DOHH2 (cell line): ENCODE data around the gene CAMKMT.

ENCODE experiments used
- H3F3A ChIP-seq: fragments of 200-600 bp; sonication (generic), shearing (Covaris generic); 2 replicates; pipeline ENCODE4 v1.6.0; 2016; ENCODE audit warnings: antibody characterized with exemption, mild to moderate bottlenecking; ENCODE audit not compliant: control insufficient read depth, insufficient read depth
- H3K27ac ChIP-seq: fragments of 200-600 bp; sonication (generic); 2 replicates; pipeline ENCODE4 v1.5.1; 2014; ENCODE audit warnings: low read depth, mild to moderate bottlenecking, low read length, moderate library complexity
- H3K27me3 ChIP-seq: fragments of 200-600 bp; sonication (generic); 2 replicates; pipeline ENCODE4 v1.6.1; 2014; ENCODE audit warnings: mild to moderate bottlenecking, low read length, mixed read lengths; ENCODE audit not compliant: control insufficient read depth
- H3K36me3 ChIP-seq: fragments of 200-600 bp; sonication (generic); 2 replicates; pipeline ENCODE4 v1.6.1; 2014; ENCODE audit warnings: mild to moderate bottlenecking, low read length, moderate library complexity, mixed read lengths; ENCODE audit not compliant: control insufficient read depth
- H3K4me1 ChIP-seq: fragments of 200-600 bp; sonication (generic); 2 replicates; pipeline ENCODE4 v1.6.1; 2014; ENCODE audit warnings: mild to moderate bottlenecking, low read length, mixed read lengths; ENCODE audit not compliant: control insufficient read depth
- H3K4me2 ChIP-seq: fragments of 200-600 bp; sonication (generic); 2 replicates; pipeline ENCODE4 v1.6.0; 2014; ENCODE audit warnings: mild to moderate bottlenecking, low read length, moderate library complexity
- H3K4me3 ChIP-seq: fragments of 200-600 bp; sonication (generic); 2 replicates; pipeline ENCODE4 v1.5.1; 2014; ENCODE audit warnings: mild to moderate bottlenecking, low read length, mixed read lengths
- H3K79me2 ChIP-seq: fragments of 200-600 bp; sonication (generic); 2 replicates; pipeline ENCODE4 v1.6.1; 2014; ENCODE audit warnings: mild to moderate bottlenecking, low read length, mixed read lengths; ENCODE audit not compliant: control insufficient read depth
- H3K9me2 ChIP-seq: fragments of 200-600 bp; sonication (generic); replicated peaks from 2 replicates; pipeline ENCODE4 v1.6.1; 2014; ENCODE audit warnings: mild to moderate bottlenecking, low read length, mixed read lengths; ENCODE audit not compliant: control insufficient read depth
- H3K9me3 ChIP-seq: fragments of 200-600 bp; sonication (generic); 2 replicates; pipeline ENCODE4 v1.6.1; 2014; ENCODE audit warnings: antibody characterized with exemption, low read length, mixed read lengths; ENCODE audit not compliant: control insufficient read depth, insufficient read depth
- H4K20me1 ChIP-seq: fragments of 200-600 bp; sonication (generic); 2 replicates; pipeline ENCODE4 v1.6.0; 2014; ENCODE audit warnings: low read depth, mild to moderate bottlenecking, antibody characterized with exemption, low read length, moderate library complexity; ENCODE audit not compliant: control insufficient read depth, insufficient read depth
- EZH2phosphoT487 ChIP-seq: fragments of 200-600 bp; sonication (generic); IDR thresholded peaks from 2 replicates; pipeline ENCODE4 v1.6.1; 2017; ENCODE audit warnings: borderline replicate concordance, mild to moderate bottlenecking, antibody characterized with exemption, low read length, moderate library complexity, mixed read lengths
- TF ChIP-seq, protein P1 (sequence below): fragments of 200-600 bp; sonication (generic); IDR thresholded peaks from one replicate; pipeline ENCODE4 v1.5.1; 2014; ENCODE audit warnings: antibody characterized with exemption, mild to moderate bottlenecking, low read depth, low read length; ENCODE audit not compliant: poor library complexity, severe bottlenecking

Gene CAMKMT

DNA sequence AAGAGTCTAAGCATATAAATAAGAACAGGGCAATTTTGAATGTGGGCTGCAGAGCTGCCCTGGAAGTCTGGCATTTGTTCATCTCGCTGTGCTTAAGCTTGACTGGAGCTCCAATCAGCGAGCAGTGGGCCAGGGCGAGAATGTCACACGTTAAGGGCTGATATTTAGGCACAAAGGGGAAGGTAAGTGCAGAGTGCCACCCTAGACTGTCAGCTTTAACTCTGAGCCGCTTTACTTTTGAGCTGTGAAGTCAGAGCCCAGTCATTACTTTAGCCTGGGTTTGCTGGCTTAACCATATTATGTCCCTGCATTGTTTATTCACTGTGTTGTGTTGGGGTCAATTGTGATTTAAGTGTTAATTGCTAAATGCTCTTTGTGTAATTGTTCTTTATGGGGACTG lies 343.6 kb downstream of the CAMKMT start:
- H3K36me3 ChIP-seq, result no peaks in the 10 kb centered on the region
- no peaks in the 10 kb centered on the region for H4K20me1 ChIP-seq
- H3F3A ChIP-seq, result peaks cover 10% of the 10 kb centered on the region; the same call in 1 of the 2 replicates
- no peak overlapping the region for H3K4me2 ChIP-seq
- no peaks in the 10 kb centered on the region for H3K79me2 ChIP-seq
- no peaks in the 10 kb centered on the region for H3K27me3 ChIP-seq
- no peak for TF ChIP-seq EZH2phosphoT487
- TF ChIP-seq, protein P1, sequence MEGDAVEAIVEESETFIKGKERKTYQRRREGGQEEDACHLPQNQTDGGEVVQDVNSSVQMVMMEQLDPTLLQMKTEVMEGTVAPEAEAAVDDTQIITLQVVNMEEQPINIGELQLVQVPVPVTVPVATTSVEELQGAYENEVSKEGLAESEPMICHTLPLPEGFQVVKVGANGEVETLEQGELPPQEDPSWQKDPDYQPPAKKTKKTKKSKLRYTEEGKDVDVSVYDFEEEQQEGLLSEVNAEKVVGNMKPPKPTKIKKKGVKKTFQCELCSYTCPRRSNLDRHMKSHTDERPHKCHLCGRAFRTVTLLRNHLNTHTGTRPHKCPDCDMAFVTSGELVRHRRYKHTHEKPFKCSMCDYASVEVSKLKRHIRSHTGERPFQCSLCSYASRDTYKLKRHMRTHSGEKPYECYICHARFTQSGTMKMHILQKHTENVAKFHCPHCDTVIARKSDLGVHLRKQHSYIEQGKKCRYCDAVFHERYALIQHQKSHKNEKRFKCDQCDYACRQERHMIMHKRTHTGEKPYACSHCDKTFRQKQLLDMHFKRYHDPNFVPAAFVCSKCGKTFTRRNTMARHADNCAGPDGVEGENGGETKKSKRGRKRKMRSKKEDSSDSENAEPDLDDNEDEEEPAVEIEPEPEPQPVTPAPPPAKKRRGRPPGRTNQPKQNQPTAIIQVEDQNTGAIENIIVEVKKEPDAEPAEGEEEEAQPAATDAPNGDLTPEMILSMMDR, result no peak
- H3K9me2 ChIP-seq, result no peaks in the 10 kb centered on the region
- no peaks in the 10 kb centered on the region for H3K9me3 ChIP-seq
- H3K4me1 ChIP-seq, result peaks cover 28% of the 10 kb centered on the region
- no peak overlapping the region for H3K27ac ChIP-seq
- no peak overlapping the region for H3K4me3 ChIP-seq

GRCh38 chr2:44705876-44706480 lies 344.2 kb downstream of the CAMKMT start:
- H3K27ac ChIP-seq, result no peak overlapping the region
- no peaks in the 10 kb centered on the region for H3K36me3 ChIP-seq
- H3K4me2 ChIP-seq, result no peak overlapping the region
- H4K20me1 ChIP-seq, result no peaks in the 10 kb centered on the region
- no peaks in the 10 kb centered on the region for H3K27me3 ChIP-seq
- H3K9me3 ChIP-seq, result no peaks in the 10 kb centered on the region
- H3K4me3 ChIP-seq, result no peak overlapping the region
- peaks cover 34% of the 10 kb centered on the region for H3K4me1 ChIP-seq
- no peaks in the 10 kb centered on the region for H3K9me2 ChIP-seq
- no peak for TF ChIP-seq EZH2phosphoT487
- TF ChIP-seq, protein P1, result no peak
- H3K79me2 ChIP-seq, result no peaks in the 10 kb centered on the region
- peaks cover 10% of the 10 kb centered on the region; the same call in 1 of the 2 replicates for H3F3A ChIP-seq

- H3K4me1 ChIP-seq, result peaks cover 41% of the 10 kb centered on the region
- H3K9me3 ChIP-seq, result no peaks in the 10 kb centered on the region
- no peak overlapping the region for H3K27ac ChIP-seq
- no peak overlapping the region for H3K4me2 ChIP-seq
- no peaks in the 10 kb centered on the region for H3K79me2 ChIP-seq
- TF ChIP-seq, protein P1, result no peak
- TF ChIP-seq EZH2phosphoT487, result no peak
- no peaks in the 10 kb centered on the region for H3K36me3 ChIP-seq
- no peaks in the 10 kb centered on the region for H4K20me1 ChIP-seq
- peaks cover 10% of the 10 kb centered on the region; the same call in 1 of the 2 replicates for H3F3A ChIP-seq
- H3K9me2 ChIP-seq, result no peaks in the 10 kb centered on the region
- H3K4me3 ChIP-seq, result no peak overlapping the region
- H3K27me3 ChIP-seq, result no peaks in the 10 kb centered on the region
Observed at GRCh38 chr2:44706681-44707553, 345.2 kb downstream of the CAMKMT start.
